ENCODE results near the gene HADHB. TPM values are rescaled to one million over a fixed set of nuclear protein-coding genes. Genes with fewer than 3 reads are reported as not detected.

Gene HADHB
- total and polyA plus RNA-seq, 10 of the 15 experiments (the other 5 are each of a cell fraction or from before 2014, with no cell fraction given) = 53.7 to 145 (median 85.5) TPM

- no peak for TF ChIP-seq MTA2 (IDR thresholded peaks at IDR 0.05; ENCODE audit: low read depth)
- TF ChIP-seq SP1 (IDR thresholded peaks at IDR 0.05; ENCODE audit: low read depth, low read length) = no peak
These were observed 72.1 kb downstream of the HADHB start (continued) for GRCh38 chr2:26316845-26317244.

DNA sequence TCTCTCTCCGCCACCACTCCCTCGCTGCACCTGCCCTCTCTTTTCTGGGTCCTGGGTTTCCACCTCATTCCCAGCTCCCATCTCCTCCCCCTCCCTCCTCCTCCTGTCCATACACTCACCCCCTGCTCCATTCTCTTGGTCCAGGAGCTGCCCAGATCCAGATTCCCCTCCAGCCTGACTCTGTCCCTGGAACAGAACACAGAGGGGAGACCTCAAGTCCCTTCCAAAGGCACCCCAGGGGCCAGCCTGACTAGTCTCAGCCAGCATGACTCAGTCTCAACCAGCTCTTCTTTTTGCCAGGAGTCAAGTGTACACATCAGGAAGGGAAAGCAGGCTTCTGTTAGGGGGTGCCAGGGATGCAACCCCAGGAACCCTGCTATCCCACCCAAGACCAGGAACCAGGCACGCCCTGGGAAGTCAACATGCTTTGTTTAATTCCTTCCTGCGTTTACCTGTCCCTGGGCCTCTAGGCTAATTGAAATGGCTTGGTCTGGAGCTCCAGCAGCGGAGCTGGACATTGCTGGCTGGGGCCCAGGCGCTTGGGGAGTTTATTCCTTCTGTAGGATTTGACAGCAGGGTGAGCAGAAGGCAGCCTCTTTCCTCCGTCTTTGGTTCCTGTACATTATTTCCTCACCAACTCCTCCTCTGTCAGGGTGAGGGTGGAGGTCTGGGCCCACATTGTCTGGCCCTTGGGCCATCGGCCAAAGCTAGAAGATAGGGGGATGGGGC lies 72.8 kb downstream of the HADHB start:
- BruUV-seq (replicated peaks) = no TSS peak
- in situ Hi-C loops (cut with MboI) (no loop called here), intact Hi-C loops (cut with micrococcal nuclease; ENCODE audit: unreplicated experiment) (no loop called here)
- no peak overlapping the region for H3K9ac ChIP-seq (ENCODE audit: control insufficient read depth, insufficient read depth, low read length)
- ATAC-seq = no peak
- no peak overlapping the region for H3K4me3 ChIP-seq
- H4K20me1 ChIP-seq (ENCODE audit: control insufficient read depth, insufficient read depth) = no peaks in the 10 kb centered on the region; the same call in 1 of the 2 replicates
- SMC1A ChIA-PET (ENCODE audit: uncharacterized antibody, unreplicated experiment) = interaction anchor here (1.1 to 1.6 kb wide), 3 partner anchors 13 to 48 kb away, joined by 3 to 4 read pairs (median 3); no protein-coding TSS in a partner anchor
- 58% methylated on average over 8 of the region's 8 CpGs for WGBS (ENCODE audit: insufficient coverage, insufficient replicate concordance, low lambda C conversion rate, missing lambda C conversion rate)
- no peaks in the 10 kb centered on the region for H3K36me3 ChIP-seq (ENCODE audit: control insufficient read depth in 2 of 2, insufficient read depth in 2 of 2, low read length in 1 of 2)
- POLR2A ChIA-PET = no interaction called here
- no peaks in the 10 kb centered on the region for H3K79me2 ChIP-seq (ENCODE audit: control insufficient read depth, insufficient read depth, low read length)
- no peaks in the 10 kb centered on the region for H3K9me3 ChIP-seq (replicated peaks; ENCODE audit: control insufficient read depth, insufficient read depth, low read length)
- no peak for DNase-seq (ENCODE audit: low read depth, low spot score)
- H3K27ac ChIP-seq (ENCODE audit: control insufficient read depth, insufficient read depth) = no peak overlapping the region
- H2AFZ ChIP-seq (ENCODE audit: control insufficient read depth, low read depth, low read length) = no peak overlapping the region
- no peaks in the 10 kb centered on the region; a peak in 1 of 4 replicates for H3K27me3 ChIP-seq (replicated peaks in 1 of 2; ENCODE audit: control insufficient read depth in 2 of 2, insufficient read depth in 2 of 2, low read length in 1 of 2)
- RAD21 ChIA-PET (ENCODE audit: unreplicated experiment) = no interaction called here
- H3K4me2 ChIP-seq (ENCODE audit: control insufficient read depth, insufficient read depth) = no peak overlapping the region
- peaks cover 2% of the 10 kb centered on the region; the same call in 1 of the 2 replicates for H3K4me1 ChIP-seq (ENCODE audit: control insufficient read depth, insufficient read depth, low read length)
- no peak for FAIRE-seq
- CTCF ChIA-PET = interaction anchor here (0.8 kb wide), 1 partner anchor 13 kb away, joined by 3 read pairs; no protein-coding TSS in a partner anchor
- TF ChIP-seq PAX5 (IDR thresholded peaks at IDR 0.05; ENCODE audit: borderline replicate concordance, low read depth, low read length) (no peak), ZNF384 (IDR thresholded peaks at IDR 0.05; ENCODE audit: borderline replicate concordance, low read depth, low read length) (no peak), SPI1 (IDR thresholded peaks at IDR 0.05; ENCODE audit: borderline replicate concordance, insufficient read depth, low read depth, low read length) (no peak), ELK1 (IDR thresholded peaks at IDR 0.05; ENCODE audit: low read depth, low read length) (no peak), CBX3 (IDR thresholded peaks at IDR 0.05; ENCODE audit: borderline replicate concordance, low read depth) (no peak), ZBTB33 (IDR thresholded peaks at IDR 0.05) (no peak), RBBP5 (conservative IDR thresholded peaks at IDR 0.05) (no peak), SREBF2 (IDR thresholded peaks at IDR 0.05; ENCODE audit: low read length) (no peak), SP1 (IDR thresholded peaks at IDR 0.05; ENCODE audit: low read depth, low read length) (no peak), STAT1 (conservative IDR thresholded peaks at IDR 0.05) (no peak), BACH1 (IDR thresholded peaks at IDR 0.05; ENCODE audit: borderline replicate concordance) (no peak), JUNB (IDR thresholded peaks at IDR 0.05) (no peak)
- TF ChIP-seq, protein P1, sequence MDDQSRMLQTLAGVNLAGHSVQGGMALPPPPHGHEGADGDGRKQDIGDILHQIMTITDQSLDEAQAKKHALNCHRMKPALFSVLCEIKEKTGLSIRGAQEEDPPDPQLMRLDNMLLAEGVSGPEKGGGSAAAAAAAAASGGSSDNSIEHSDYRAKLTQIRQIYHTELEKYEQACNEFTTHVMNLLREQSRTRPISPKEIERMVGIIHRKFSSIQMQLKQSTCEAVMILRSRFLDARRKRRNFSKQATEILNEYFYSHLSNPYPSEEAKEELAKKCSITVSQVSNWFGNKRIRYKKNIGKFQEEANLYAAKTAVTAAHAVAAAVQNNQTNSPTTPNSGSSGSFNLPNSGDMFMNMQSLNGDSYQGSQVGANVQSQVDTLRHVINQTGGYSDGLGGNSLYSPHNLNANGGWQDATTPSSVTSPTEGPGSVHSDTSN (IDR thresholded peaks at IDR 0.05; ENCODE audit: insufficient replicate concordance, low read depth, low read length) = no peak
- TF ChIP-seq, protein P2, sequence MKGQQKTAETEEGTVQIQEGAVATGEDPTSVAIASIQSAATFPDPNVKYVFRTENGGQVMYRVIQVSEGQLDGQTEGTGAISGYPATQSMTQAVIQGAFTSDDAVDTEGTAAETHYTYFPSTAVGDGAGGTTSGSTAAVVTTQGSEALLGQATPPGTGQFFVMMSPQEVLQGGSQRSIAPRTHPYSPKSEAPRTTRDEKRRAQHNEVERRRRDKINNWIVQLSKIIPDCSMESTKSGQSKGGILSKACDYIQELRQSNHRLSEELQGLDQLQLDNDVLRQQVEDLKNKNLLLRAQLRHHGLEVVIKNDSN (IDR thresholded peaks at IDR 0.05; ENCODE audit: borderline replicate concordance, extremely low read length, insufficient read depth, low read depth, low read length) = no peak
